GM21390 (cell line): ENCODE results near the gene SNX13.
A peak's percentile ranks its signal among the peaks of the same experiment; 100 is the strongest.

Experiments
- ATAC-seq: cut with Tn5 transposase; IDR thresholded peaks from one replicate; pipeline ENCODE4 v1.9.1; 2021; ENCODE audit not compliant: unreplicated experiment

SNX13 gene

DNA sequence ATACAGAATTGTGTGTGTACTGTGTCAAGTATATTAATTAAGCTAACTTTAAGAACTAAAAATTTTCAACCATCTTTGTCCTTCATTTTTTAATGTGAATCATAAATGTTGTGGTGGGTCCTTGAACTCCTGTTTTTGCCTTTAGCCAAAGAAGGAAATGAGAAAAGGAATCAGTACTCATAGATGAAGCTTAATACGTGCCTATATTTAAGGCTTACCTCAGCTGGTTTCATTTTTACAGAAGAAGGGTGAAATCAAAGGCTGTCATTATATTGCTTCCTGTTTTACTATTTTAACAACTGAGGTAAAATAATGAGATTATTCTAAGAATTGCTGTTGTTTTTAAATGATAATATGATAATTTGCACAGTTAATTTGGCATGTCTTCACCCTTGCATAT, 6.3 kb upstream of the SNX13 start:
- ATAC-seq: peak; percentile 91

DNA sequence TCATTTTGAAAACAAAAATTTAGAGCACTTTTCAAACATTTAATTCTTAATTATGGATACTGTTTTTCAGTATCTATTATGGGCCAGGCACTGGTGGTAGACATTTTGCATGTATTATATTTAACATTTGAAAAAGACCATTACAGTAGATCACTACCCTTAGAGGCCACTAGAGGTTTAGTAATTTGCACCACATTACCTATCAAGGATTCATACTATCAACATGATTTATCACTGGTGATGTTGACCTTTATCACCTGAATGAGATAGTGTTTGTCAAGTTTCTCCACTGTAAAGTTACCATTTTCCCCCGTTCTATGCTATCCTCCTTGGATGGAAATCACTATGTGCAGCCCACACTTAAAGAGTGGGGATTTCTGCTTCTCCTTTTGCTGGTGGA, 4.4 kb upstream of the SNX13 start:
- ATAC-seq: no peak

DNA sequence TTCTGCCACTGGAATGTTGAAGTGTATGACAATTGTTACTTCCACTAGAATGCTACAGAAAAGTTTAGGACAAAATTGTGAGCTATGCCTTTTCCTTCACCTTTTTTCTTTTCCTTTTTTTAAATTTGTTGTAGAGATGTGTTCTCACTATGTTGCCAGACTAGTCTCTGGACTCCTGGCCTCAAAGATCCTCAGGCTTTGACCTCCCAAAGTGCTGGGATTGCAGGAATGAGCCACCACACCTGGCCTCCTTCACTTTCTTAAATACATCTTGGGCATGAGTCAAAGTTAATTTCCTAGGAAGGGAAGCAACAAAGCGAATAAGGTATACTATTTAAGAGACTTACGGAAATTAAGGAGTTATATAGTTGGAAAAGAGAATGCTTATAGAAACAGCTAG, 2.7 kb upstream of the SNX13 start:
- ATAC-seq: no peak

DNA sequence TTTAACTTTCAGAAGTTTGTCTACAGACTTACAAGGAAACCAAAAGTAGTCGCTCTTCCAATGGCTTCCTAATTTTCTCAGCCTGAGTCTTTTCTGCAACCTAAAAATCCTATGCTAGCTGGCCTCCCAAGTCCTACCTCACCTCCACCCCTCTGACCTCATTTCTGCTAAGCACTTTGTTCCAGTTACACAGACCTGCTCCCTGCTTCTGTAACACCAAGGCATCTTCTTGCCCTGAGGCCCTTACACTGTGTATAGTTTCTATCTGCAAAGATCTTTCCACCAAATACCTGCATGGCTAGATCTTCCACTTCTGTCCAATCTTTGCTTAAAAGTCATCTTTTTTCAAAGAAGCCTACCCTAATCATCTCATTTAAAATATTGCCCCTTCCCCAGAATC, 1.9 kb upstream of the SNX13 start:
- no peak for ATAC-seq

DNA sequence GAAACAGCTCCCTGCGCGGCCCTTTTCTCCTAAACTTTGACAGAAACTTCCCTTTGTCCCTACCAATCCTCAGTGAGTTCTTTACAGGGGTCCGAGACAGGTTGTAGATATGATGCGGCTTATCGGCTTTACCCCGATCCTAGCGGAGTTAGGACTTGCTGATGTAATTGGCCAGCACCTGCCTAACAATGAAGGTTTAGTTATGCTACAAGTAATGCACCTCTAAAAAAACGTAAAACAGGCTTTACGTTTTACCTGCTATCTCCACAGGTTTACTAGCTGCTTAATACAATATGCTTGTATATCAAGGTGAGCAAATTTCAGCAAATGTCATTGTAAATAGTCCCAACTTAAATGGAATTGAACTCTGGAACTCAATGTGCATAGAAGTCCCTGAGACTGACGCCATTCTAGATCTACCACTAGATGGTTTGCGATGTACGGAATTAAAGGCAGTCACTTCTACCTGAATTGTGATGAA, 697 bp upstream of the SNX13 start:
- no peak for ATAC-seq

DNA sequence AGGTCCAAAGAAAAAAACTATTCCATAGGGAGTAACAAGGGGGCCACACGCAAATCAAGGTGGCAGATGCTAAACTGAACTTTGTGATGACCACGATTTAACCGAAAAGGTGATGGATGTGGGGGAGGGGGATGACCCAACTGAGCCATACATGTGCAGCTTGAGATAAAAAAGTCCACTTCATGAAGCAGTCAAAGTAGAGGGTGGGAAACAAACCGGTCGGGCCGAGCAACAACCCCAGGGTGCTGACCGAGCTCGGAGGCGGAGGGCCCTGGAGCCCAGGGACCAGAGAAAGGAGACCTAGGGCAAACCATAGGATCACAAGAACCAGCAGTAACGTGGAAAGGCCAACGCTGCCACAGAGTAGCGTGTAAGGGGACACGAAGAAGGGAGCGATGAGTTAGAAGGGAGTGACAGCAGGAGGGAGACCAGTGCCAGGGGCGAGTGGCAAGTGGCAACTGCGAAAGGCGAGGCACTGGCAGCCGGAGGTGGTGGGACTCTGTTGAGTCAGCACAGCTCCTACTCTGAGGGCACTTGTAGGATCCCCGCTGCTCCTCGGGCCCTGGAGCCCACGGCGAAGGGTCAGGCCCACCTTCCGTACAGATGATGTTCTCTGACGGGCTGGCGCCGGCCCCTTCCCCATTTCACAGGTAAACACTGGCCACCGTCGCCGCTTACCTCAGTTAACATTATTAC, 540 bp downstream of the SNX13 start:
- ATAC-seq: peak; percentile 38

DNA sequence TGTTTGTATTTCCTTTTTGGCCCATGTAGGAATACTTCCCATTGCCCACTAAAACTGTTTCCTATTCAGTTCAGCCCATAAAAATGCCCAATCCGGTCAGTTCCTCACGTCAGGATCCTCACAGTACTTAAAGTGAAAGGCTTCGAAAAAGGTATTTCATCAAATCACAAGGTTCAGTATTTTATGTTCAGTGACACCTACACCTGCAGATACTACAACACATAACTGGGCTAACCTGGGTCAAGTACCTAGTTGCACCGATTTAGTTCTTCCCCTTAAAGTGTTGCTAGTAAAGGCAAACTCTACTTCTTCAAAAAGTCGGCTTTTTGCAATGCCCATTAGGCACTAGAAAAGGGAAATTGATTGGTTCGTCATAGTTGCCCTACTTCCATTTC, 1.1 kb downstream of the SNX13 start:
- ATAC-seq: no peak

DNA sequence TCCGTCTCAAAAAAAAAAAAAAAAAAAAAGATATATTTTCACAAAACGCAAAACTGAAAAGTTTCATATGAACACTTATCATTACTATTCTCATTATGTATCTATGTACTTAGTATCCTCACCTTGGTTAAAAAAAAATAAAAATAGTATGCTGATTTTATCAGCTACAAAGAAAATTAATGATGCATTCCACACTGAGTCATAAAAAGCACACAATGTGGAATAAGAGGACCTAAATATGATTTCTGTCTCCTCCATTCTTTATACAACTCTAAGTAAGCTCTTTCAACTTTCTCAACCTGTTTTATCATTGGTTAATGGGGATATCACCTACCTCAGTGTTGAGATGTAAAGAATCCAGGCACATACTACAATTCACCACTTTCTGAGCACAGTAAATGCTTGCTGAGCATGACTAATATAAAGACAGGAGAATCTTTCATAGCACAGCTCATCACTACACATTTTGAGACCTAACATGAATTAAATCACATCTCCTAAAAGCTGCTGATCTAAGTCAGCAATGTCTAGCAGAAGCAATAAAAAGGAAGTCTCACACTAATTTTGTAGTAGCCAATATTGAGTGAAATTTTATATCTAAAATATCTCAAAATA, 2.7 kb downstream of the SNX13 start:
- peak; percentile 12 for ATAC-seq

DNA sequence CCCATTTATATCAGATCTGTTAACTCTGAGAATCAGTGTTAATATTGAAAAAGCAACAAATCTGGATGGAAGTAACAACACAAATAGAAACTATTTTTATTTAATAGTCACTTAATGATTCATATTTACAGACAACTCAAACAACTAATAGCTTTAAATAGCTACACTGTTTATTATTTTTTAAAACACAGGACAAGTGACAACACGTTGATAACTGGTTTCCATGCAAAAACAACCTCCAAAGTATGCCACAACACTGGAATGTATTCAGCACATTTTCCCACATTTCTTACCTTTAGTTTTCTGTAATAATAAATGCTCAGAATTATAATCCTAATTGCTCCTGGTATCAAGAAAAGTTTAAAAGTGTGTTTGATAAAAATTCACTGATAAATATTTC, 4.0 kb downstream of the SNX13 start:
- no peak for ATAC-seq

DNA sequence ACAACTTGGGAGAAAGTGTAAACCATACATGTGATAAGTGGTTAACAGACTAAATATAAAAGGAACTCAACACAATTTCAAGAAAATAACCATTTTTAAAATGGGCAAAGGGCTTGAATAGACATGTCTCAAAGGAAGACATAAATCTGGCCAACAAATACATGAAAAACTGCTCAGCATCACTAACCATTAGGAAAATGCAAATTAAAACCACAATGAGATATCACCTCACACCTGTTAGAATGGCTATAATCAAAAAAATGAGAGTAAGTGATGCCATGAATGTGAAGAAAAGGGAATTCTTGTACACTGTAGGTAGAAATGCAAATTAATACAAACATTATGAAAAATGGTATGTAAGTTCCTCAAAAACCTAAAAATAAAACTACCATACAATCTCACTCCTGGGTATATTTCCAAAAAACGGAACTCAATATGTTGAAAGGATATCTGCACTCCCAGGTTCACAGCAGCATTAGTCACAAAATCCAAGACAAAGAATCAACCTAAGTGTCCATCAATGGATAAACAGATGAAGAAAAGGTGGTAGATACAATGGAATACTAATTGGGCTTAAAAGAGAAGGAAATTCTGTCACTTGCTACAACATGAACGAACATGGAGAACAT, 5.6 kb downstream of the SNX13 start:
- no peak for ATAC-seq

DNA sequence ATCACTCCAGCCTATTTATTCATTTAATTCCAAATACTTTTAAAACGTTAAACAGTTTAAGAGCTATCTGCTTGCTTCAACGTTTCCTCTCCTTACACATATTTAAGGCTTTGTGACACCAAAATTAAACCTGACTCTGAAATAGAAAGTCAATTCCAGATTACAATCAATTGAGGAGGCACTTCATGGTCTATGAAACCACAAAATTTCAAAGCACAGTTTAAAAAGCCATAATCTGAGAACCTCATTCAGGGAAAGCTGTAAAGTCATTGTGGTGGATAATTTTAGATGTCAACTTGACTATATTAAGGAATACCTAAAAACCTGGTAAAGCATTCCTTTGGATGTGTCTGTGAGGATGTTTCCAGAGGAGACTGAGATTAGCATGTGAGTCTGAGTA, 6.2 kb downstream of the SNX13 start:
- ATAC-seq: no peak

DNA sequence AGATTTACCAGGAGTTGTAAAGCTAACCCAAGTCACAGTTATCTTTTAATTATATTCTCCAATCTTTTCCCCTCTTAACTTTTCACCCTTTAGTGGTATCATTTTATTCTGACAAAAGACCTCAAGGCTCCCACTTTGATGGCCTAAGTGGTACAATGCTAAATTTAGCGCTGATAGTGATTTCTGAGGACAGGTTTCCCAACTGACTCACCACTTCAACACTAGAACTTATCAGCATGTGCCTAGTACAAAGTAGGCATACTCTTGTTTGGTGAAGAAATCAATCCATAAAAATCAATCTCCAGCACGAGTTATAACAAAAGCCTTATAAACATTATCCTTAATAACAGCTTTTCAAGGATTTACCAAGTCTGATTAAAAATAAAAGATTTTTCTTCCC, 7.5 kb downstream of the SNX13 start:
- ATAC-seq: no peak

DNA sequence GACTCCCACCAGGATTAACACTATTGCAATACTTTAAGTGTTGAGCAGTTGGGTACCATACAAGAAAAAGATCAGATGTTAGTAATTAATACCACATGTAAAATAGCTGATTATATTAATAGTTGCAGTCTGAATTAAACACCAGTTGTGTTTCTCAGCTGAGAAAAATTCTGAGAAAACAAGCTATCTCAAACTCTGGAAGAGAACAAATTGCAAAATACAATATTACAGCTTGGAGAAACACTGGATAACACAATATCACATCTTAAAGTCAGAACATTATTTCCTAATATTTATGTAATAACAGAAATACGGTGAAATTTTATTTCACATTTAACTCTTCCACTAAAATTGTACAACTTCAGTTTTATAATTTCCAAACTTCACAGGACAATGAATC, 9.2 kb downstream of the SNX13 start:
- no peak for ATAC-seq

DNA sequence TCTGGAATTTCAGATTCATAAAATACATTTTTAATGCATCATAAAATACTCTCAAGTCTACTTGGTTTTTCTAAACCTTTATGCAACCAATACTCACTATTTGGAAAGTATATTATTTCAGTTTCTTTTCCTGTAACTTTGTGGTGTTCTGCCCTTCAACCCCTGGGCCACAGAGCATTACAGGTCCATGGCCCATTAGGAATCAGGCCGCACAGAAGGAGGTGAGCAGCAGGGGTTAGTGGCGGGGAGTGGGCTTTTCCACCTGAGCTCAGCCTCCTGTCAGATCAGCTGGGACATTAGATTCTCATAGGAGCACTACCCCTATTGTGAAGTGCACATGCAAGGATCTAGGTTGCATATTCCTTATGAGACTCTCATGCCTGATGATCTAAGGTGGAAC, 9.7 kb downstream of the SNX13 start:
- no peak for ATAC-seq

DNA sequence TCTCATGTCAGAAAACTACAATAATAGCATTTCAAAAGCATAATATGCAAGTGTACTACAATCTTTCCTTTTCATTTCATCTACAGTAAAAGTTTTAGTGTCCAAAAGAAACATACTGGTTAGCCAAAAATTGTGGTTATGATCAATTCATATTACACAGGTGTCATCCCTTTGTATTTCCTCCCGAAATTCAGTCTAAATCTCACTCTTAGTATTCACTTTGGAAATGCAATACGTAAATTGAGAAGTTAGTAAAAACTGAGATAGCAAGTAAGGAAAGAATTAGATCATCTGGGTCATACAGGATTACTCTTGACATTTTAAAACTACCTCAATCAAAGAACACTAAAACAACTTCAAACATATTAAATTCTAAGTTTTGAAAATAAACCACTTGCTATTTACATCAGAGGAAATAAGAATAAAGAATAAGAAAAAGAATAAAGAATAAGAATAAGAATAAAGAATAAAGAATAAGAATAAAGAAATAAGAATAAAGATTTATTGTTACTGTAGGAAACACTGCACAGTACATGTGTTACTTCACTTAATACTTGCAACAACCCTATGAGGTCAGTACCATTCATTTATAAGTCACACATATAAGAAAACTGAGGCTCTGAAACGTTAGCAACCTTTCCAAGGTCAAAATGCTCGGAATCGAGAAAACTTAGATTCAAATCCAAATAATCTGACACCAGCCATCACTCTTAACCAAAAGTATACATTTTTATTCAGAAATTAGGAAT, 10.5 kb downstream of the SNX13 start:
- ATAC-seq: no peak

DNA sequence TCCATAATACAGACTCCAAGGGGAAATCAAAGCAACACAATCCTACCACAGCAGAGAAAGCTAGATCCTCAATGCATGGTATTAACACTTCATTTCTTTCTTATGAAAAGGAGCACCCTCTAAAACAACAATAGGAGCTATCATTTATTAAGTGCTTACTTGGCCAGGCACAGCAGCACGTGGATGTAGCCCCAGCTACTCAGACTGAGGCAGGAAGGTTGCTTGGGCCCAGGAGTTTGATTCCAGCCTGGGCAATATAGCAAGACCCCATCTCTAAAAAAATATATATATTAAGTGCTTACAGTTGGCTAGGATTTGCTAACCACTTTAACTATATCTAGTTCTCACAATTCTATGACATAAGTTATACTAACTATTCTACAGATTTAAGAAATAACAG, 12.2 kb downstream of the SNX13 start:
- no peak for ATAC-seq

DNA sequence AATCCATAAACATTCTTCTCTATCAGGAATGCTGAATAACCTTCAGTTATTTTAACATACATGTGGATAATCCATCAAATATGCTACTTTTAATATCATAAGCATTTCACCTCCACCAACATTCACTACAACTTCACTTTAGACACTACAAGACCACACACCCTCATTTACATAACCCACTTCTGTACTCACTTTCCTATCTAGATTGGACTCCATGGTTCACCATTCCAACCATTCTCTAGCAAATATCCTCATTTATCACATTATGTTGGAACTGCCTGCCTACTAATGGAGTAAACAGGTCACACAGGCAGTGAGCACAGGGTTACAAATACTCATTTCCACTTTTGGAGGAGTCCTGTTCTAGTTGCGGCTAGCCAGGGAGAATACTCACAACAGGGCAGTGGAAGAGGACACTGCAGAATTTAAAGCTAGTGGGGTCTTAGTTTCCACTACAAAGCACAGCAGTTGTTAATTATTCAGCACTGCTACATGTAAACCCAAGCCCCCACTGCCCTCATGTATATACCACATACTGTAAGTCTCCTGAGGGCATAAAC, 18.4 kb downstream of the SNX13 start:
- no peak for ATAC-seq

DNA sequence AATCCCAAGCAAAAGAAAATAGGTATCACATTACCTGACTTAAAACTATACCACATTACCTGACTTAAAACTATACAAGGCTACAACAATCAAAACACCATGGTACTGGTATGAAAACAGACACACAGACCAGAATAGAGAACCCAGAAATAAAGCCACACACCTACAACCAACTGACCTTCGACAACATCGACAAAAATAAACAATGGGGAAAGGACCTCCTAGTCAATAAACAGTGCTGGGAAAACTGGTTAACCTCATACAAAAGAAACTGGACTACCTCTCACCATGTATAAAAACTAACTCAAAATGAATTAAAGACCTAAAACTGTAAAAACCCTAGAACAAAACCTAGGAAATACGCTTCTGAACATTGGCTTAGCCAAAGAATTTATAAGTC, 22.5 kb downstream of the SNX13 start:
- no peak for ATAC-seq

DNA sequence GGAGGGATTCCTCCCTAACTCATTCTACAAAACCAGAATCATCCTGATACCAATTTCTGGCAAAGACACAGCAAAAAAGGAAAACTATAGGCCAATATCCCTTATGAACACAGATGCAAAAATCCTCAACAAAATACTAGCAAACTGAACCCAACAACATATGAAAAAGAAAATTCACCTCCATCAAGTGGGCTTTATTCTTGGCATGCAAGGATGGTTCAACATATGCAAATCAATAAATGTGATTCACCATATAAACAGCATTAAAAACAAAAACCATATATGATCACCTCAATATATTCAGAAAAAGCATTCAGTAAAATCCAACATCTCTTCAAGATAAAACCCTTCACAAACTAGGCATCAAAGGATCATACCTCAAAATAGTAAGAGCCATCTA, 23.5 kb downstream of the SNX13 start:
- ATAC-seq: no peak

DNA sequence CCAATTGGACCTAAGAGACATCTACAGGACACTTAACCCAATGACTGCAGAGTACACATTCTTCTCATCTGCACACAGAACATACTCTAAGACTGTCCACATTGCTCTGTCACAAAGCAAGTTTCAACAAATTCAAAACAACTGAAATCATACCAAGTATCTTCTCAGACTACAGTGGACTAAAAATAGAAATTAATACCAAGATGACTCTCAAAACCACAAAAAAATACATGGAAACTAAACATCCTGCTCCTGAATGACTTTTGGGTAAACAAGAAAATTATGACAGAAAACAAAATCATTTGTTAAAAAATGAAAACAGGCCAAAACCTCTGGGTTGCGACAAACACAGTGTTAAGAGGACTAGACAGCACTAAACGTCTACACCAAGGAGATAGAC, 24.5 kb downstream of the SNX13 start:
- no peak for ATAC-seq

DNA sequence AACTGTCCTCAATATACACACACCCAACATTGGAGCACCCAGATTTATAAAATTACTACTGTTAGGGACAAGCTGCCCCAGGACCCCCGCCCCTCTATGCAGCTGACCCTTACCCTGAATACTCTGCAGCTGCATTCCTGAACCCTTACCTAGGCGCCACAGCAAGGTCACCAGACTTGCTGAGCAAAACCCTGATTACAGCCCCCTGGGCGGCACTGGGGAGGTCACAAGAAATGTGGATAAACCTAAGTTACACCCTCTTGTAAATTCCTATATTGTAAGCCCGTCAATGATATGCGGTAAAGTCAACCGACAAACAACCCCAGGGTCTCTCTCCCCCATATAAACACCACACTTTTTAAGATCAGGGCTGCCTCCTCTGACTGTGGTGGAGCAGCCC, 25.1 kb downstream of the SNX13 start:
- no peak for ATAC-seq

DNA sequence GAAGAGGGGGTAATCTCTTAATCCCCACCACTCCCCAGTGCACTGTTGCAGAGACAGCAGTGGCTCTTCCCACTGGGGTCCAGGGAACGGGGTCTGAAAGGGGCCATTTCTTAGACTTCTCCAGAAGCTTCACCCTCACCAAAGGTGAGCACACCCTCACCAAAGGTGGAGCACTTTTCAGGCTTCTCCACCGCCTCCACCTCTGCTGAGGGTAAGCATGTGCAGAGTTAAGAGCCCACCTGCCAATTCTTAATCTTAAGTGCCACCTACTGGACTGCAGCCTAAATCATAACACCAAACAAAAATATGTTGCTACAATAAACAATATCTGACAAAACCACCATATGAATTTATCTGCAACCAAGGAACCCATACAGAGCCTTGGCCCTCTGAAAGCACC, 27.0 kb downstream of the SNX13 start:
- no peak for ATAC-seq
